GM21576 (cell line): ENCODE data around the gene KIF5C.

Source experiments
- ATAC-seq: cut with Tn5 transposase; IDR thresholded peaks from one replicate; pipeline ENCODE4 v1.9.1; 2021; ENCODE audit warnings: mild to moderate bottlenecking, moderate library complexity; ENCODE audit not compliant: unreplicated experiment

KIF5C gene

DNA sequence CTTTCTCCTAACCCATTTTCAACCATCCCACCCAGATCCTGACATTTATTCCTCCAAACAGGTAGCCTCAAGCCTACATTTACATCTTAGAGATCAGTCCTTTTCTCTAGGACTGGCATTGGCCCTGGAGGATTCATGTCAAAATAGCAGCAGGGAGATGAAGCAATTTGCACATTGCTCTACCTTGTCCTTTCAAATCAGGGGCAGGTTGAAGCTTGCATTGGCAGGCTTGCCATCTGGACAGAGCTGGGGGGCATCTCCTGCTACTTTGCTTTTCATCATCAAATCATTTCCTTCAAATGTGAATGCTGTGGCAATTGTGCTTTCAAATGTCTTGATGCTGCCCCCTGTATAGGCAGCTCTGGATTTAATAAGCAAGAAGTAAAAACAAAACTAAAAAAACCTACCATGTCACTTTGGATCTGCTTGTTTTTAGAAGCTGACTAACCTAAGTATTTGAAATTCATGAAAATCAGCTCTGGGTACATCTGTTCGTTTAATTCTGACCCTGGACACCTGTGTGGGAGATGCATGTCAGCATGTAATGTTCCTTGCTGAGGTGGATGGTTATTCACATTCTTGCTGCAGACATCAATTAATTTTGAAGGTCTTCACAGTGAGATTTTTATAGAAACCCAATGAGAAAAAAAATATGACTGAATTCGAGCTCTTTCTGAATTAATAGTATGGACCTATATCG lies 47.9 kb downstream of the KIF5C start:
- ATAC-seq, result no peak

DNA sequence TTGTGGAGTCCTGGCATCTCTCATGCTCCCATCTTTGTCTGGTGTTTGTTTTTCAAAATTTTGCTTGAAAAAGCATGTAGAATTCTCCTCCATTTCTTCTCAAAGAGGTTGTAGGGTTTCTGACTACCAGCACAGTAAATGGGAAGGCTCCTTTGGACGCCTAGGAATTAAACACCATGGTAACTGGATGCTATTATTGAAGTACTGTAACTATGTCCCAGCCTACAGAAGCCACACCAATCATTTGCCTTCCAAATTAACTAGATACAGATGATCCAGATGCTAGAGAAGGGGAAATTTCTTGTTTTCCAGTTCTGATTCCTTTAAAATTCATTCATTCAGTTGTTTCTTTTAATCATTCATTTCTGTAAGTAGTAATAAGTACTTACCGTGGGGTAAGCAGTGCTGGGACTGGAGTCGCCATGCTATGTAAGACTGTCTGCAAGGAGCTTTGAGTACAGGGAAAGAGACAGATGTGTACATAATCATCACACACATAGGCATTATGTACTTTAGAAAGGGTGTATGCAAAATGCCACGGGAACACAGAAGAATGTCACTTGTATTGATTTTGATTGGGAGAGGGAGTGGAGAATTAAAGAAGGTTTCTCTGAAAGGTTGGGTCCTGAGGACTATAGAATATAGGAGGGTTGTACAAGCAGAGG lies 49.6 kb downstream of the KIF5C start:
- ATAC-seq, result no peak

DNA sequence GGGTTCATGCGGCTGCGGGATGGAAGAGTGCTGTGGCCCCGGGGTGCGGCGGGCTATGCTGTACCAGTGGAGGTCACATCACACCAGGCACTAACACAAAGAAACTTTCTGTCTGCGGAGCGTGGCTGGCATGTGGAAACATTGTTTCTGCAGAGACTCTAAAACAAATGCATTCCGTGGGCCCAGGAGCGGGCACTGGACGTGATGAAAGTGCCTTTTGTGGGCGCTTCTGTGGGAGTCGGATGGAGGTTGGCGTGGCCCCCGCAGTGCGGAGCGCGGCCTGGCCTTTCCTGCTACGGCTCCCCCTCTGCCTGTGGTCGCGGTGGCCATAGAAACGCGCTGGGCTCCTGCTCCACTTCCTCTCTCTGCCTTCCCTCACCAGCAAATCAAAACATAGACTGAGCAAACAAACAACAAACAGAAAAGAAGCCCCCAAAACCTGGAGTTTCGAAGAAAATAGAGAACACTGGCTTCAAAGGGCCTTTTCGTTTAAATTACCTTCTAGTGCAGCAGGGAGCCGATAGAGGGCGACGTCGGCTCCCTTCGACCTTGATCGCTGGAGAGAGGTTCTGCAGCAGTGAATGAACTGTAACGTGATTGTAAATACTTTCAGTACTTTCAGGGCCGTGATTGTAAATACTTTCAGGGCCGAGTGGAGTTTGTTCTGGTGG lies 51.4 kb downstream of the KIF5C start:
- peak; percentile 85 for ATAC-seq

DNA sequence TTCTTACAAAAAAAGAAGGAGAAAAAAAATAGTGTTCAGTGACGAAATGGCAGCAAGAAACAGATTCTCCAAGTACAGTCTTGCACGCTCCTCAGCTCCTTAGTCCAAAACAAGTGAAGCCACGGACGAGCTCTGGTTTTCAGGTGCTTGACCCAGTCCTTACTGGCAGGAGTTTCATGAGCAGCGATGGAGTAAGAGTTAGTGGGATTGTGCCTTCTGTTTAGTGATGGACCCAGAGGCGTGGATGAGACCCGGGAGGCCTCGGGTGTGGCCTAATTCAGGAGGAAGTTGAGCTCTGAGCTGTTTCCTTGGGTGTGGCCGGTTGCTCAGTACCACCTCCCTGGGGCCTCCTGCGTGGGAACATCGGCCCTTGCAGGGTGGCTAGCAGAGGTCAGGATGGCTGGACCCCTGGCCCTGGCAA lies 52.0 kb downstream of the KIF5C start:
- peak; percentile 41 for ATAC-seq

DNA sequence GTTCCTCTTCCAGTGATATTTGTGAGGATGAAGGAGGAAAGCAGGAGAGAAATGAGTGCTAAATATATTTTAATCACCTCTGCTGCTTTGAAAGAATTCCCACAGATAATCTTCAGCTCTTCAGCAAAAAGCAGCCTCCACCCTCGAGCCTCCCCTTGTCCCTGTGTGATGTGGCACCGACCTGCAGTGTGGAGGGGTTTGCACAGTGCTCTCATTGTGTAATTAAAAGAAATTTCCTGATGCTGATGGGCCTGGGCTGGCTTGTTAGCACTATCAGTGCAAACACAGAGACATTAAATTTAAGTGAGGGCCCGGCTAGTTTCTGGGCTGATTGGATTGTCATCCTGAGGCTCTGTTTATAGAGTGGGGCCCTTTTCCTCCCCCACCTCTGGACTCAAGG lies 53.4 kb downstream of the KIF5C start:
- no peak for ATAC-seq

DNA sequence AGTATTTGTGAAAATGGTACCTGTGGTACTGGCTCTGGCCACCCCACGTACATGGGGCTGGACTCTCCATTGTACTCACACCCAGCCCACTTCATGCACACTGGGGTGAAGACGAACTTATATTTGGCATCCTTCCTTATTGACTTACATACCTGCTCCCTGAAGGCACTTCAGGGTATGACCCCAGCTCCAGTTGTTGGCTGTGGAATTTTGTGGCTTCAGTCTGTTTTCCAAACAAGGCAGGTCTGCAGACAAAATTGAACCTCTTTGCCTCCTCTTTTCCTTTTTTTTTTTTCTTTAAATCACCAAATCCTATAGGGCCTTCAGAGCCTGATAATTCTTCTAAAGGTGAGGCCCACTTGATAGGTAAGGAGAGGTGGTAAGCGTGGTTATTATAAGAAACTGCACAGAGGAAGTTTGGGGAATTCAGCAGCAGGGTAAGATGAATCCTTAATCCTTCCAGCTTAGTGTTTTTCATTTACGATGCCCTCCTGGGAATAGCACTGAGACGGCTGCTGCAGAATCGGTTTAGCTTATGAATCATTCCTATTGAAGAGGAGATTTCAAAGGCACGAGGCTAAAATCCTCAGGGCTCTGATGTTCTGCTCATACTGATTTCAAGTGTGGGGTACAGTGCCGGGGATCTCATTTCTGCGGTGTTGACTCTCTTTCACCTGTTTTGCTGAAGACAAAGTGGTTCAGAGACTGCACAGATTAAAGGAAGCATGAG lies 55.2 kb downstream of the KIF5C start:
- no peak for ATAC-seq

DNA sequence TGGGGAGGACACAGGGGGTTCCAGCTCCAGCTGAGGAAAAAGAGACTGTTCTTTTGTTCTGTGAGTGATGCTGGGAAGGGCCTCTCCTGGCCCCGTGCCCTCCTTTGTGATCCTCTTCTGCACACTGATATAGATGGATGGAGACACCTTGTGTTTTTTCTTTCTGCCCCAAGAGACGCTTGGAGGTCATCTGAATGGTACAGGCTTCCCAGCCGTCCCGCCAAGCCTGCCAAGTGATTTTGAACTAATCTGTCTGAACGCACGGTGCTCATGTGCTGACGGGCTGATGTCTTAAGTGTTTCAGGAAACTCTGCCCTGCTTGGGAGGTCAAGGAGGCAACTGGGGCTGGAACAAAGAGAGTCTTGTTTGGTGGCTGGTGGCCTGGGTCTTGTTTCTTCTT lies 57.5 kb downstream of the KIF5C start:
- no peak for ATAC-seq

- no peak for ATAC-seq
Observed at GRCh38 chr2:148933456-148933855, 58.4 kb downstream of the KIF5C start.

GRCh38 chr2:148935791-148936190 lies 60.8 kb downstream of the KIF5C start:
- no peak for ATAC-seq

DNA sequence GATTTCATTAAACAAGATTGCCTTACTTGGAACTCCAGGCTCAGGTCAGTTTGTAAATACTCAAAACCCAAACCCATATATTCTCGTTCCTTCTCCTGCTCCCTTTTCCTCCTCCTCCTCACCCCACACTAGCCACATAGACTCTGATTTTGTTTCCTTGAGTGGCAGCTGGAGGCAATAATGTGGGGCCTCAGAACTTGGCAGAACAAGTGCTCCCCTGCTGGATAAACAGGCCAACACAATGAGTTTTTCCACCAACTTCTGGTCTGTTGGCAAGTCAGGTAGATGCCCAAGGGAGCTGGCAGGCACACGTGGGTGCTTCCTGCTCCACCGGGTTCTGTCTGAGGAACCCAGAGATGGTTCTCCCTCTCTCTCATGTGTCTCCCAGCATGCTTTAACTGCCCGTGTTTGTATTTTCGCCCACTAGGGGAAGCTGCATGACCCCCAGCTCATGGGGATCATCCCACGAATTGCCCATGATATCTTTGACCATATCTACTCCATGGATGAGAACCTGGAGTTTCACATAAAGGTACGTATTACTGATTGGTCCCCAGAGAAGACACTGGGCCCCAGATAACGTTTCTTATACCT lies 61.9 kb downstream of the KIF5C start:
- no peak for ATAC-seq

GRCh38 chr2:148939271-148939670 lies 64.2 kb downstream of the KIF5C start:
- ATAC-seq, result no peak

- ATAC-seq, result no peak
Observed at GRCh38 chr2:148943097-148943496, 68.1 kb downstream of the KIF5C start.

- no peak for ATAC-seq
Observed at GRCh38 chr2:148944536-148944935, 69.5 kb downstream of the KIF5C start.

DNA sequence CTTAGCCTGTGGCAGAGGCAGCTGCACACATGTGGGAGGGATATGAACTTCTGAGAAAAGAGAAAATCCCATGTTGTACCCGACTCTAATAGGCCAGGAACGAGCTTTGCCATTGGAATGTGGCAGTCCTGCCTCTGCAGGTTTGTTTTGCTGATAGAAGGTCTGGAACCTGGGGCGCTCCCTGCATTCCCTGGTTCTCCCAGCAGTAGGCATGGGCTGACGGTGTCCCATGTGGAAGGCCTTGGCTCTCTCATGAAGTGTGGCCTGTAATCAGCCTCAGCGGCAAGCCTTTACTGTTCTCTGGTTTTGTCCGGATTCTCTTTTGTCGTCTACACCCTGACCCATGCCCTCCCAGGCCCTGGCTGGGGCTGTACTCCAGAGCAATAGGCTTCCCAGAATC lies 72.3 kb downstream of the KIF5C start:
- ATAC-seq, result no peak

DNA sequence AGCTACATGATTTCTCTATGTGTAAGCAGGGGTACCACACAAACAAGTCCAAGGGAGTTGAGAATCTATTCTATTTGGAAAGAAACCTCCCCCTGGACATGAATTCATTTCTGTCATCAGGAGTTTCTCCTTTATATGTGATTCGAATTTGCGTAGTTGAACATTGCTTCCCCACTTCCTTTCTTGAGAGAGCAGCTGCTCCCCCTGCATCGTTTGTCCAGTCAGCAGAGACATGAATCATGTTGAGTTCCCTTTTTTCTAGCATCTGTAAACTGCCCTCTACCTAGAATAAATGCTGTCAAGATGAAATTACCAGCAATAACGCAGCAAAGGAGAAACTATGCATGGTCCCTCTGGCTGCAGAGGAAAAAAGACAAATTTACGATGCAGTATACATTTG lies 73.8 kb downstream of the KIF5C start:
- no peak for ATAC-seq

GRCh38 chr2:148949348-148949747 lies 74.3 kb downstream of the KIF5C start:
- ATAC-seq, result no peak

DNA sequence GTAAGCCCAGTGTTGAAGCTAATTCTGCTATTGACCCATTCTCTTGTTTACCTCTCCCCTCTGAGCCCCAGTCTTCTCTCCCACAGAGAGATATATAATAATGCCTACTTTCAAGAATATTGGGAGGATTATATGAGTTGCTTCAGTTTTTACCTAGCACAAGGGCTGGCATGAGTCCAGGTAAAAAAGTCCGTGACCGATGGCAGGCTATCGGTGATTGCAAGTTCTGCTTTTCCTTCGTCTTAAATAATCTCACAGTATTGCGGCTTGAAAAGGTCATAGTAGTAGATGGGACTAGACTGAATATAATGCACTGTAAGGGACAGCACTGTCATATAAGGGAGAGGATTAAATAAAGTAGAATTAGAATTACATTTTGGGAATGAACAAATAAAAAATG lies 77.6 kb downstream of the KIF5C start:
- ATAC-seq, result no peak

- ATAC-seq, result no peak
Observed at GRCh38 chr2:148953426-148953825, 78.4 kb downstream of the KIF5C start.

DNA sequence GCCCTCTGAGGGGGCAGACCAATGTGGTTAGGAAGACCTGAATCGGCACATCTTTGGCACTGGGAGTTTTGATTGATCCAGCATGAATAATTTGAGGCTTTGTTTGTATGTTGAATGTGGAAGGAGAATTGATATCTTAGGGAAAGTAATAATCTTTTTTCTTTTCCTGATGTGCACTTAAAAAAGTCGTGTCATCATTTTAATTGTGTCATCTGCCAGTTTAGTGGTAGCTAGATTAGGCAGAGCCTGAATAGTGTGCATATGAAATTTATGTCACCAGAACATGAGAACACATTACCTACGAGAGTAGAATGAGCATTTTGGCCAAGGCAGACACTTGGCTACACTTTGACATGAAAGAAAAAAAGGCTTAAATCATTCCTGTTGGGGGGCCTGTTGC lies 79.5 kb downstream of the KIF5C start:
- ATAC-seq, result no peak

GRCh38 chr2:148955798-148956197 lies 80.8 kb downstream of the KIF5C start:
- ATAC-seq, result no peak

DNA sequence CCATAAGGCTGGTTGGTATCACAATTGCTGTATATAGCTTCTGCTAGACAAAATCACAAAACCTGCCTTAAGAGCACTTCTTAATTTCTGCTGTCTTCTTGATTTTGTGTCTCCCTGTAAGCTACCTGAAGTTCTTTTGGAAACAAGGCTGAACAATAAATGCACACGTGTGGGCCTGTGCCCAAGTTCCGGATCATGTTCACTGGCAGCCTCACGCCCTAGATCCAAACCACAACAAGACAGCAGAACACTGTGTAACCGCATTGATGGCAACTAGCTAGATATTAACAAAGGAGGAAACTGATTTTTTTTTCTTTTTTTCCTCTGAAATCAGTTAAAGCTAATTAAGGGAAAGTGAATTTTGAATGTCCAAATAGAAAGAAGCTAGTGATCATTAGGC lies 82.0 kb downstream of the KIF5C start:
- ATAC-seq, result no peak
